GM19351 (cell line): ENCODE results near the gene NCOA7.
"Not testable (repeated sequence)": the region's sequence is repeated elsewhere in the genome, so short reads cannot be mapped to it uniquely, and the experiment has no call there.

Experiments
- ATAC-seq: cut with Tn5 transposase; IDR thresholded peaks from one replicate; pipeline ENCODE4 v1.9.1; 2021; ENCODE audit warnings: mild to moderate bottlenecking, moderate library complexity; ENCODE audit not compliant: unreplicated experiment

The NCOA7 gene

DNA sequence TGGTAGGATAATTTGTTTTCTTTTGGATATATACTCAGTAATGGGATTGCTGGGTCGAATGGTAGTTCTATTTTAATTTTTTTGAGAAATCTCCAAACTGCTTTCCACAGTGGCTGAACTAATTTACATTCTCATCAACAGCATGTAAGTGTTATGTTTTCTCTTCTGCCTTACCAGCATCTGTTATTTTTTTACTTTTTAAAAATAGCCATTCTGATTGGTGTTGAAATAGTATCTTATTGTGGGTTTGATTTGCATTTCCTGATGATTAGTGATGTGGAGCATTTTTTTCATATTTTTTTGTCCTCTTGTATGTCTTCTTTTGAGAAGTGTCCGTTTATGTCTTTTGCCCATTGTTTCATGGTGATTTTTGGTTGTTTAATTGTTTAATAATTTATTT is 177.7 kb downstream of the NCOA7 start:
- no peak for ATAC-seq

DNA sequence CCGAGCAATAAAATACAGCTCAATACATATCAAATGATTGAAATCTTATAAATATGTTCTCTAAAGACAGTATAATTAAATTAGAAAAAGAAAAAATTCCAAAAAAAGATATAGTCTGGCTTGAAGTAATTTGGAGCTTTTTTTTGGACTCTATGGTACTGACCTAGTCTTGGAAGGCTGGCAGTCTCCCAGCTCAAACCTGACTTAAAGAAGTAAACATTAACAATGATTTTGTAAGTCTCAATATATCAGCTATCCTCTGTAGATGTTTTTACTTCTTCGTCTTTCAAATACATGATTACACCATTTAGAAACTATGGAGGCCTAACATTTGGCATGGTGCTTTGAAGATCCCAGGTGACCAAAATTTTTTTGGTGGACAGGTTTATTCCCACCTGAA is 180.0 kb downstream of the NCOA7 start:
- no peak for ATAC-seq

DNA sequence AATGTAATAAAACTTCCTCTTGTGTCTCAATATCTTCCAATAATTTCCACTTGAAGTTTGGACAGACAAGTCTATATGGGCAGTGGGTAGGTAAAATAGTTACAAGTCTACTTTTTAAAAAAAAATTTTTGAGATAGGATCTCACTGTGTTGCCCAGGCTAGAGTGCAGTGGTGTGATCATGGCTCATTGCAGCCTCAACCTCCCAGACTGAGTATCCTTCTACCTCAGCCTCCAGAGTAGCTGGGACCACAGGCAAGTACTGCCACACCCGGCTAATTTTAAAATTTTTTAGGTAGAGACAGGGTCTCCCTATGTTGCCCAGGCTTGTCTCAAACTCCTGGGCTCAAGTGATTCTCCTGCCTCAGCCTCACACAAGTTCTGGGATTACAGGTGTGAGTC is 181.7 kb downstream of the NCOA7 start:
- ATAC-seq, result not testable (repeated sequence)

- ATAC-seq, result peak; percentile 96
Observed at GRCh38 chr6:125974214-125974866, 183.6 kb downstream of the NCOA7 start.

- no peak for ATAC-seq
Observed at GRCh38 chr6:125979101-125979500, 188.3 kb downstream of the NCOA7 start.
